ENCODE measurements around the gene CDH23. TPM values are rescaled to one million over a fixed set of nuclear protein-coding genes. Genes with fewer than 3 reads are reported as not detected.

Gene CDH23
- total and polyA plus RNA-seq, 10 donors: 2.0 to 19.9 (median 11.0) TPM

DNA sequence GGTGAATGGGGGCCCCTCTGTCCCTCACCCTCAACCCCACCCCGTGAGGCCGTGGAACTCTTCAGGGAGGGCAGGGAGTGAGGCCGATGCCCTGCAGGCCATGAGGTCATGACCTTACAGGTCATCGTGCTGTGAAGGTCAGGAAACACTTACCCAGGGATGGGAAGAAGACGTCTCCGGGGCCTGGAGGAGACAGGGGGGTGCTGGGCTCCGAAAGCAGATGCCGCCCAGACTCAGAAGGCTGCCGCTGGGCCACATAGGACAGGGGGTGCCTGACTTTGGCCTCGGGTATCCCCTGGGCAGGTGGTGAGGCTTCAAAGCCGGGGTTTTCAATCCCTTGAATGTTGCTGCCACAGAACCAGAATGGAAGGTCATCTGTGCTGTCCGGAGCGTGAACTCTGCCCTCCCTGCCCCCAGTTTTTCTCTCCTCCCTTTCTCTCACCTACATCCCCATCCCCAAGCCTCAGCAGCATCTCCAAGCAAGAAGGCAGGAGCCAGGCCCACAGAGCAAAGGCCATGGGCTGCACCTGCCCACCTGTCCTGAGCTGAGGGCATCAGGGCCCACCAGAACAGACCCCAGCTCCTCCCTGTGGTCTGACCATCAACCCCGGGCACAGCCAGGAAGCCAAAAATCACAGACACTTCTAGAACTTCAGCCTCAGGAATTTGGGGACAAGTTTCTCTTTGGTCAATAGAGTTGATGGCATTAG, 354.9 kb downstream of the CDH23 start:
- Histone ChIP-seq H3K4me3 (peak overlapping the region in 1 of 8 donors; percentile 50), H3K27ac (peak overlapping the region; percentile 66 to 98 (median 93)), H3K9me3 (no peaks in the 10 kb centered on the region), H3K36me3 (peaks cover 0 to 79% (median 36%) of the 10 kb centered on the region in 6 donors), H3K27me3 (replicated peaks in 1 of 7) (no peaks in the 10 kb centered on the region), H3K4me1 (peaks cover 76 to 100% (median 98%) of the 10 kb centered on the region in 6 donors)
- TF ChIP-seq POLR2AphosphoS5 (IDR thresholded peaks at IDR 0.05): peak; percentile 29 to 62 (median 40)
- no peak for TF ChIP-seq POLR2A (IDR thresholded peaks at IDR 0.05)
- intact Hi-C loops (cut with DNase I; ENCODE audit: low total_unique reads): no loop called here
- peak; percentile 78 for DNase-seq
- 77 to 88% (median 81%) methylated on average over 10 to 14 of the region's 14 CpGs for WGBS, 5 donors

DNA sequence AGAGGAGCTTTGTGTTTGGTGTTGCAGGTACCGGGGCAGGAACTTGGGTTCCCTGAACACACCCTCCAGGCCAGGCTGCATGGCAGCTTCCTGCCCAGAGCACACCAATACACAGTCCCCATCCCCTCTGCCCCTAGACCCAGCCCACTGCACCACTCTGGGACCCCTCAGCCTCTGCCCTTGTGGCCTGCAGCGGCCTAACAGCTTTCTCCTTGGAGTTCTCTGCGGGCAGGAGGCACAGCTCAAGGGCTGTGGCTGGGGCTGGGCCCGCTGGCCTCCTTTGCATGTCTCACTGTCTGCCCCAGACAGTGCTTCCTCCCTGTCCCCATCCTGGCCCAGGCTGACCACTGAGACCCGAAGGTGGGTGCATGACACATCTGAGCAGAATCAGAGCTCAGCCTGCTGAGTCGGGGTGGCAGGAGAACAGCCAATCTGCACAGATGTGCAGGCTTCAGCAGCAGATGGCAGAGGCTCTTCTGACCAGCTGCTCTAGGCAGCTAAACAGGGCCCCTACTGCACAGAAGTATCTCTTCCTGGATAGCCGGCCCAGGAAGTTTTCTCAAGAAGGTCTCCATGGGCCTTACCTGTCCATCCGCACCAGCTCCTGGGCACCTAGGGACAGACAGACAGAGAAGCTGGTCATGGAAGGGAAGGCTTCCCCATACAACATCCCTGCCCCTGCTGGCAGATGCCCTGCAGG, 355.8 kb downstream of the CDH23 start:
- TF ChIP-seq POLR2AphosphoS5 (IDR thresholded peaks at IDR 0.05) (peak; percentile 56 to 79 (median 58)), CTCF (IDR thresholded peaks at IDR 0.05 in 8 of 11, conservative IDR thresholded peaks at IDR 0.05 in 3 of 11) (no peak)
- 34 to 55% (median 48%) methylated on average over 7 to 8 of the region's 8 CpGs for WGBS, 5 donors
- no peaks in the 10 kb centered on the region for H3K27me3 ChIP-seq (replicated peaks in 1 of 7)
- H3K36me3 ChIP-seq: peaks cover 0 to 86% (median 39%) of the 10 kb centered on the region in 6 donors
- peak overlapping the region in 1 of 8 donors; percentile 50 for H3K4me3 ChIP-seq
- intact Hi-C loops (cut with DNase I; ENCODE audit: low total_unique reads): no loop called here
- H3K9me3 ChIP-seq: no peaks in the 10 kb centered on the region
- H3K4me1 ChIP-seq: peaks cover 71 to 100% (median 98%) of the 10 kb centered on the region in 6 donors
- DNase-seq: peak; percentile 84
- H3K27ac ChIP-seq: peak overlapping the region; percentile 66 to 98 (median 93)

GRCh38 chr10:71753091-71753959, 356.6 kb downstream of the CDH23 start:
- Histone ChIP-seq H3K27me3 (replicated peaks in 1 of 7) (no peaks in the 10 kb centered on the region), H3K36me3 (peaks cover 0 to 94% (median 45%) of the 10 kb centered on the region in 6 donors), H3K4me1 (peaks cover 67 to 100% (median 98%) of the 10 kb centered on the region in 6 donors), H3K9me3 (no peaks in the 10 kb centered on the region), H3K27ac (peak overlapping the region; percentile 66 to 98 (median 93)), H3K4me3 (peak overlapping the region in 1 of 8 donors; percentile 50)
- TF ChIP-seq CTCF (IDR thresholded peaks at IDR 0.05 in 8 of 11, conservative IDR thresholded peaks at IDR 0.05 in 3 of 11) (peak in 2 of 11 experiments; percentile 14 to 32), POLR2AphosphoS5 (IDR thresholded peaks at IDR 0.05) (peak in 2 of 3 donors; percentile 67 to 93), POLR2A (IDR thresholded peaks at IDR 0.05) (no peak)
- WGBS, 5 donors: 52 to 62% (median 60%) methylated on average over 15 of the region's 15 CpGs
- intact Hi-C loops (cut with DNase I; ENCODE audit: low total_unique reads): no loop called here
- peak; percentile 90 for DNase-seq

DNA sequence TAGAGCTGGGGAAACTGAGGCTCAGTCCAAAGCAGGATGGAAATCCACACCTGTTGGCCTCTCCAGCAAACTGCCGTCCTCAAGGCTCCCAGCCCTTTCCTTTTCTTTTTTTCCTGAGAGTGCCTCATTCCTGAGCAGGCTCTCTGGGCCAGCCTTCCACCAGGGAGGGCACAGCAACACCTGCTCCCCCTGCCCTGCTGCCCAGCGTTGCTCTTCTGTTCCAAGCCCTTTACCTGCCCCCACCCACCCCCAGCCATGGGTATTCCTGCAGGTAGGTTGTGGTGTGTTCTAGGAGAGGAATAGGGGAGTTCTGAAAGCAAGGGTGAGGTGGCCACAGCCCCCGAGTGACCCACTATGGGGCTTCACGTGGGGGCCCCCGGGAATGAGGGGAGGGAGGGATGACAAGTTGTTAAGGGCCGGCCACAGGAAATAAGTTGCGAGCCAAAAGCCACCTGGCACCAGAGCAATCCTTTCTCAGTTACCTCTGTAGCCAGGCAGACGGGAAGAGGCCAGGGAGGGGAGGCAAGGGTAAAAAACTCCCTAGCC, 357.3 kb downstream of the CDH23 start:
- TF ChIP-seq POLR2A (IDR thresholded peaks at IDR 0.05) (no peak), CTCF (IDR thresholded peaks at IDR 0.05 in 8 of 11, conservative IDR thresholded peaks at IDR 0.05 in 3 of 11) (no peak), POLR2AphosphoS5 (IDR thresholded peaks at IDR 0.05) (peak in 1 of 3 donors; percentile 48)
- Histone ChIP-seq H3K9me3 (no peaks in the 10 kb centered on the region), H3K36me3 (peaks cover 0 to 97% (median 52%) of the 10 kb centered on the region in 6 donors), H3K27me3 (replicated peaks in 1 of 7) (no peaks in the 10 kb centered on the region), H3K27ac (peak overlapping the region; percentile 66 to 98 (median 93)), H3K4me3 (peak overlapping the region in 1 of 8 donors; percentile 50), H3K4me1 (peaks cover 62 to 100% (median 98%) of the 10 kb centered on the region in 6 donors)
- 33 to 49% (median 37%) methylated on average over 8 of the region's 8 CpGs for WGBS, 5 donors
- peak; percentile 78 for DNase-seq
- intact Hi-C loops (cut with DNase I; ENCODE audit: low total_unique reads): no loop called here
